Measurements from ENCODE around the gene PSMB9.

The PSMB9 gene

DNA sequence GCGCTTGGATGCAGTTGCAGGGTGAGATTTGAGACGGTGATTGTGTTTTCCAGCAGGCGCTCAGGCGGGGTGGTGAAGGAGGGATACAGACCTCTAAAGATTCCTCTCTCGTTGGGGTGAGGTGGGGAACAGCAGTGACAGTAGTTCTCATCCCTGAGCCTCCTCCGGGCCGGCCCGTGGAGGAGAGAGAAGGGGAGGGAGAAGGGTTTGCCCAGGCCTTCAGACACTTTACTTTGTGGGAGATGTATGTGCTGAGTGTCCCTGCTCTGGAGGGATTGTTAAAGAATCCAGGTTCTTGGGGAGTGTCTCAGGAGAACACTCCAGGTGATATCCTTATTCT is 41.0 kb downstream of the PSMB9 start:
- peaks cover 33% of the 10 kb centered on the region for H3K79me2 ChIP-seq (ENCODE audit: control insufficient read depth, insufficient read depth, low read length, unreplicated experiment)
- H2AFZ ChIP-seq (ENCODE audit: low read length, unreplicated experiment), result peak overlapping the region; percentile 77
- no peaks in the 10 kb centered on the region for H3K27me3 ChIP-seq (ENCODE audit: insufficient read depth, low read length)
- peak overlapping the region; percentile 82 for H3K4me3 ChIP-seq (ENCODE audit: low read depth, low read length)
- no peaks in the 10 kb centered on the region for H3K36me3 ChIP-seq (ENCODE audit: insufficient read depth, low read length)
- no peak overlapping the region for H3K27ac ChIP-seq (ENCODE audit: low read depth, low read length)
- H3K4me1 ChIP-seq (ENCODE audit: control insufficient read depth, insufficient read depth, low read length, unreplicated experiment), result peaks cover 15% of the 10 kb centered on the region

DNA sequence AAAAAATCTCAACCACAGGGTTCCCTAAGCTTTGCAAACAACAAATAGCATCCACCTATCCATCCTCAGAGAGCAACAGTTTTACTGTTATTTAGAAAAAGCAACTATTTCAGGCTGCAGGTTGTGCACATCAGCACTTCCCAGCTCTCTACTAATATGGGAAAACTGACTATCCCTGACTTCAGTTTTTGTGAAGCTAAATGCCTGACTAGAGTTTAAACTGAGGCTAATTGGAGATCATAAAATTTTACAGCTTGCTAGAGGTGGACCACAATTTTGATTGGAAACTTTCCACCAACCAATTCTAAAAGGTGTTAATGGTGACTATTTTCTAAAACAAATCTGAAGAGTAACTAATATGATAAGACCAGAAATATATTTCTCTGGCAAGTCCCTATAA is 50.0 kb downstream of the PSMB9 start:
- peaks cover 7% of the 10 kb centered on the region; the same call in 1 of the 2 replicates for H3K36me3 ChIP-seq (ENCODE audit: insufficient read depth, low read length)
- H2AFZ ChIP-seq (ENCODE audit: low read length, unreplicated experiment), result no peak overlapping the region
- peaks cover 10% of the 10 kb centered on the region for H3K4me1 ChIP-seq (ENCODE audit: control insufficient read depth, insufficient read depth, low read length, unreplicated experiment)
- H3K27me3 ChIP-seq (ENCODE audit: insufficient read depth, low read length), result no peaks in the 10 kb centered on the region
- H3K4me3 ChIP-seq (ENCODE audit: low read depth, low read length), result no peak overlapping the region
- H3K79me2 ChIP-seq (ENCODE audit: control insufficient read depth, insufficient read depth, low read length, unreplicated experiment), result no peaks in the 10 kb centered on the region
- no peak overlapping the region for H3K27ac ChIP-seq (ENCODE audit: low read depth, low read length)

DNA sequence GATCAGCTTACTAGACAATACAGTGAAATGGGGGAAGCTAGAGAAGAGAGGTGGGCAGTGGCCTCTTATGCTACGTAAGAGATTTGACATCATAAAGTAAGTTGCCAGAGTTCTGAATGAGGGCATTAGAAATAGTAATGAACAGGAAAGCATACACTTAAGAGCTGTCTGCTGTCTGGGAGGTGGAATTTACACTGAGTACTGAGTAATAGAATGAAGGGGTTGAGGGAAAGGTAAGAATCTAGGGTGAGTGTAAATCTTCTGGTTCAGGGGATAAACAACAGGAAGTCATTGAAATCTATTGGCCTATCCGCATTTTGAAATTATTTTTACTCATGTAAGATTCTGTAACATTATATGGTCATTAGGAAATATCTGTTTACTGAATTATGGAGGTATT is 51.1 kb downstream of the PSMB9 start:
- H3K27me3 ChIP-seq (ENCODE audit: insufficient read depth, low read length), result no peaks in the 10 kb centered on the region
- H2AFZ ChIP-seq (ENCODE audit: low read length, unreplicated experiment), result no peak overlapping the region
- H3K79me2 ChIP-seq (ENCODE audit: control insufficient read depth, insufficient read depth, low read length, unreplicated experiment), result no peaks in the 10 kb centered on the region
- peaks cover 10% of the 10 kb centered on the region for H3K4me1 ChIP-seq (ENCODE audit: control insufficient read depth, insufficient read depth, low read length, unreplicated experiment)
- H3K4me3 ChIP-seq (ENCODE audit: low read depth, low read length), result no peak overlapping the region
- H3K36me3 ChIP-seq (ENCODE audit: insufficient read depth, low read length), result peaks cover 7% of the 10 kb centered on the region; the same call in 1 of the 2 replicates
- H3K27ac ChIP-seq (ENCODE audit: low read depth, low read length), result no peak overlapping the region

DNA sequence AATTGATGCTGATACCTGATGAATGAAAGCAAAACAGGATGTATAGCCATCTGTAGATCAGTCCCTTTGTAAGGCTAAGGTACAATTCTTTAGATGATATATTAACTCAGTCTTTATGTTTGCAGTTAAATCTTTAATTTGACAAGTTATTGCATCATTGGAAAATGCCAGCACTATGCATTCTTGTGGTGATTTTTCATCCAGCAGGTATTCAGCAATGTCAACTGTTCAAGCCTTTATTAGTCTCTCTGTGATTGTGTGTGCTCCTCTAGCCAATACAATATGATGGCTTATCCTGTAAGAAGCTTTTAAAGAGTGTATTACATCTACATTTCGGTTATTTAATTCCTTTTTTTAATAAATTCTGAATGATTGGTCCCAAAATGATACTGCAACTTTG is 52.5 kb downstream of the PSMB9 start:
- Histone ChIP-seq H3K36me3 (ENCODE audit: insufficient read depth, low read length) (no peaks in the 10 kb centered on the region), H2AFZ (ENCODE audit: low read length, unreplicated experiment) (no peak overlapping the region), H3K27ac (ENCODE audit: low read depth, low read length) (no peak overlapping the region), H3K4me1 (ENCODE audit: control insufficient read depth, insufficient read depth, low read length, unreplicated experiment) (peaks cover 10% of the 10 kb centered on the region), H3K4me3 (ENCODE audit: low read depth, low read length) (no peak overlapping the region), H3K27me3 (ENCODE audit: insufficient read depth, low read length) (no peaks in the 10 kb centered on the region), H3K79me2 (ENCODE audit: control insufficient read depth, insufficient read depth, low read length, unreplicated experiment) (no peaks in the 10 kb centered on the region)

DNA sequence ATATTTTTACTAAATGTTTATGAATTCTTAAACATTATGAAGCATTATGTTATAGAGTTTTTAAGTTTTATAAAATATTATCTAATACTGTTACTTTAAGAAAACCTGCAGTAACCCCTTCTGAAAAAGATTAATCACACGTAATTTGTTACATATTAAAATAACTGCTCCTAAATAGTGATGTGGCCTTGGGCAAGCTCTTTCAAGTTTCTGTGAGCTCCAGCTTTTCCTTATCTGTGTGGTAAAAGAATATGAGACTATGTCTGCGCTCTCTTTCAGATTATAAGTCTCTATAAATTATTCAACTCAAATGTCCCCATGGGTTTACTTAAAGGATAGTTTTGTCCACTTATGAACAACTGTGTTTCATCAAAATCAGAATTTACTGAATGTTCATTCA is 54.9 kb downstream of the PSMB9 start:
- Histone ChIP-seq H2AFZ (ENCODE audit: low read length, unreplicated experiment) (no peak overlapping the region), H3K27me3 (ENCODE audit: insufficient read depth, low read length) (no peaks in the 10 kb centered on the region), H3K27ac (ENCODE audit: low read depth, low read length) (no peak overlapping the region), H3K4me1 (ENCODE audit: control insufficient read depth, insufficient read depth, low read length, unreplicated experiment) (peaks cover 10% of the 10 kb centered on the region), H3K79me2 (ENCODE audit: control insufficient read depth, insufficient read depth, low read length, unreplicated experiment) (no peaks in the 10 kb centered on the region), H3K36me3 (ENCODE audit: insufficient read depth, low read length) (no peaks in the 10 kb centered on the region), H3K4me3 (ENCODE audit: low read depth, low read length) (no peak overlapping the region)
